Adrenal gland (tissue), 12 donors: ENCODE data around the gene PRDM16. TPM values are rescaled to one million over a fixed set of nuclear protein-coding genes. Genes with fewer than 3 reads are reported as not detected.

ENCODE experiments used
- DNase-seq, 7 donors: peaks; one replicate each; pipeline ENCODE4 v3.0.0-alpha.2; 2019 to 2020
- H3K27ac ChIP-seq, 5 donors: fragments of 200-600 bp; sonication (generic) in 4 of 5; 1 replicate in 3 of 5; 2 replicates in 2 of 5; pipeline versions ENCODE4 v1.5.1 to v1.8.0; 2016 to 2020; ENCODE audit warnings: mild to moderate bottlenecking in 1 of 5
- H3K27me3 ChIP-seq: fragments of 200-600 bp; 2 replicates; pipeline ENCODE4 v1.8.0; 2021
- H3K36me3 ChIP-seq, 2 donors: fragments of 200-600 bp; replicated peaks in 1 of 2; 1 replicate in 1 of 2; 2 replicates in 1 of 2; pipeline versions ENCODE4 v1.5.1 to v1.8.0; 2018 to 2022
- H3K4me1 ChIP-seq, 2 donors: fragments of 200-600 bp; replicated peaks in 1 of 2; 1 replicate in 1 of 2; 2 replicates in 1 of 2; pipeline versions ENCODE4 v1.5.1 to v1.8.0; 2018 to 2021
- H3K4me3 ChIP-seq, 4 donors: fragments of 200-600 bp; sonication (generic) in 3 of 4; one replicate each; pipeline ENCODE4 v1.5.1; 2016 to 2018
- H3K9me3 ChIP-seq, 3 donors: fragments of 200-600 bp; sonication (generic) in 1 of 3; replicated peaks in 1 of 3; 1 replicate in 2 of 3; 2 replicates in 1 of 3; pipeline versions ENCODE4 v1.5.1 to v1.8.0; 2016 to 2021
- CTCF ChIP-seq, 6 experiments: fragments of 450-650 bp in 4 of 6; fragments of 200-600 bp in 2 of 6; sonication (generic) in 1 of 6; IDR thresholded peaks; 1 replicate in 5 of 6; 2 replicates in 1 of 6; pipeline versions ENCODE4 v1.5.1 to v1.8.0; 2016 to 2021; ENCODE audit warnings: antibody characterized with exemption in 6 of 6, mild to moderate bottlenecking in 2 of 6, moderate library complexity in 1 of 6
- POLR2A ChIP-seq, 2 donors: fragments of 450-650 bp; IDR thresholded peaks; one replicate each; pipeline ENCODE4 v1.6.1; 2017; ENCODE audit warnings: antibody characterized with exemption in 2 of 2, mild to moderate bottlenecking in 2 of 2, moderate library complexity in 1 of 2
- whole genome bisulfite sequencing, 4 donors: extraction: QIAGEN DNeasy Blood & Tissue Kit in 2 of 4; methylation state at CpG; one replicate each; pipeline versions ENCODE4 v1.1.5 to v1.1.7; 2013 to 2017; 5-methylcytosine and 5-hydroxymethylcytosine counted together
- intact Hi-C, 2 donors: fragments of 100-400 bp; cut with DNase I; formaldehyde crosslinking; loops; one replicate each; pipeline versions ENCODE4 v1.14.1 to v1.15.0; 2022 to 2023
- polyA plus RNA-seq, 3 donors: library from polyadenylated mRNA; stranded (reverse); fragments of 200-250 nt in 2 of 3; fragments of 350-450 nt in 1 of 3; fragmentation: Illumina TruSeq in 1 of 3; extraction: RNeasy Lipid Tissue Mini Kit (QIAGEN cat#74804) in 1 of 3; gene quantifications; one replicate each; pipeline ENCODE4 v1.2.3, GENCODE V29; 2013 to 2014
- total RNA-seq, 9 donors: library from RNA; depleted of rRNA in 4 of 9; stranded (reverse); fragments of >200 nt in 4 of 9; fragments of 120-200 nt in 1 of 9; fragmentation: NEBNext Ultra II Directional in 1 of 9; extraction: Animal tissue kit (Norgen Biotek cat#: 25700) in 1 of 9; gene quantifications; one replicate each; pipeline versions ENCODE4 v1.1.0 to v1.2.4, GENCODE V29; 2013 to 2023
- donor health status: healthy with polysubstance abuse.
- donor health status: Bipolar disorder and iron deficiency.
- donor health status: DM: yes; HTN: yes; CAD: no.
- donor health status: DM: no; HTN: no; CAD: no.
- donor health status: DM: no; HTN: no; CAD: no.
- donor health status: DM: yes; HTN: yes; CAD: no.

PRDM16 gene
- total and polyA plus RNA-seq, 12 donors: 0.04 to 2.8 (median 0.61) TPM; not detected in 1

GRCh38 chr1:3188150-3188971 is 119.4 kb downstream of the PRDM16 start:
- TF ChIP-seq POLR2A (IDR thresholded peaks at IDR 0.05) (no peak), CTCF (IDR thresholded peaks at IDR 0.05) (no peak)
- Histone ChIP-seq H3K9me3 (no peaks in the 10 kb centered on the region), H3K36me3 (no peaks in the 10 kb centered on the region), H3K27me3 (peaks cover 4% of the 10 kb centered on the region), H3K4me3 (no peak overlapping the region), H3K4me1 (no peaks in the 10 kb centered on the region), H3K27ac (no peak overlapping the region)
- intact Hi-C loops: no loop called here
- WGBS, 4 donors: 74 to 86% (median 83%) methylated on average over 34 of the region's 34 CpGs
- DNase-seq: no peak

- no peaks in the 10 kb centered on the region for H3K9me3 ChIP-seq
- no peaks in the 10 kb centered on the region for H3K36me3 ChIP-seq
- H3K27me3 ChIP-seq: peaks cover 3% of the 10 kb centered on the region
- no peak for TF ChIP-seq POLR2A (IDR thresholded peaks at IDR 0.05)
- no peak for TF ChIP-seq CTCF (IDR thresholded peaks at IDR 0.05)
- H3K27ac ChIP-seq: no peak overlapping the region
- H3K4me1 ChIP-seq: no peaks in the 10 kb centered on the region
- H3K4me3 ChIP-seq: no peak overlapping the region
- no peak for DNase-seq
- intact Hi-C loops: no loop called here
- WGBS, 4 donors: 69 to 78% (median 71%) methylated on average over 19 to 32 of the region's 32 CpGs
Measured at GRCh38 chr1:3190256-3191041, 121.4 kb downstream of the PRDM16 start.

GRCh38 chr1:3192361-3192760 is 123.4 kb downstream of the PRDM16 start:
- Histone ChIP-seq H3K4me3 (no peak overlapping the region), H3K4me1 (no peaks in the 10 kb centered on the region), H3K36me3 (no peaks in the 10 kb centered on the region), H3K9me3 (no peaks in the 10 kb centered on the region), H3K27ac (peak overlapping the region in 1 of 5 donors; percentile 23), H3K27me3 (no peaks in the 10 kb centered on the region)
- WGBS, 4 donors: 71 to 90% (median 82%) methylated on average over 2 to 6 of the region's 6 CpGs
- intact Hi-C loops: no loop called here
- no peak for TF ChIP-seq CTCF (IDR thresholded peaks at IDR 0.05)
- no peak for TF ChIP-seq POLR2A (IDR thresholded peaks at IDR 0.05)
- DNase-seq: no peak

- WGBS, 4 donors: 54 to 95% (median 71%) methylated on average over 6 to 18 of the region's 18 CpGs; no CpG with 5 or more reads in 1 of the 4 donors
- no peaks in the 10 kb centered on the region for H3K9me3 ChIP-seq
- TF ChIP-seq POLR2A (IDR thresholded peaks at IDR 0.05): no peak
- H3K27ac ChIP-seq: peak overlapping the region in 1 of 5 donors; percentile 23
- no peaks in the 10 kb centered on the region for H3K36me3 ChIP-seq
- no peaks in the 10 kb centered on the region for H3K4me1 ChIP-seq
- H3K4me3 ChIP-seq: no peak overlapping the region
- no peaks in the 10 kb centered on the region for H3K27me3 ChIP-seq
- intact Hi-C loops: no loop called here
- DNase-seq: peak; percentile 54 to 80 (median 72)
Measured at GRCh38 chr1:3192825-3193224, 123.8 kb downstream of the PRDM16 start.
